Measurements from ENCODE around the gene BCR. TPM values are rescaled to one million over a fixed set of nuclear protein-coding genes. Genes with fewer than 3 reads are reported as not detected.

BCR gene
- polyA plus RNA-seq, 4 donors = 31.9 to 63.5 (median 50.2) TPM

- no peak for DNase-seq (ENCODE audit: low read depth in 4 of 4, low spot score in 3 of 4)
These were observed 30.5 kb upstream of the BCR start for GRCh38 chr22:23149743-23150238.

GRCh38 chr22:23150762-23151161 lies 29.5 kb upstream of the BCR start:
- no peak for DNase-seq (ENCODE audit: low read depth in 4 of 4, low spot score in 3 of 4)

GRCh38 chr22:23151827-23152226 lies 28.5 kb upstream of the BCR start:
- no peak for DNase-seq (ENCODE audit: low read depth in 4 of 4, low spot score in 3 of 4)

- DNase-seq (ENCODE audit: low read depth in 4 of 4, low spot score in 3 of 4) = no peak
These were observed 27.8 kb upstream of the BCR start for GRCh38 chr22:23152238-23153114.

GRCh38 chr22:23153994-23154393 lies 26.3 kb upstream of the BCR start:
- no peak for DNase-seq (ENCODE audit: low read depth in 4 of 4, low spot score in 3 of 4)

GRCh38 chr22:23154461-23154860 lies 25.8 kb upstream of the BCR start:
- no peak for DNase-seq (ENCODE audit: low read depth in 4 of 4, low spot score in 3 of 4)

GRCh38 chr22:23155143-23155542 lies 25.2 kb upstream of the BCR start:
- no peak for DNase-seq (ENCODE audit: low read depth in 4 of 4, low spot score in 3 of 4)

- DNase-seq (ENCODE audit: low read depth in 4 of 4, low spot score in 3 of 4) = no peak
These were observed 24.5 kb upstream of the BCR start for GRCh38 chr22:23155831-23156230.

GRCh38 chr22:23156286-23156685 lies 24.0 kb upstream of the BCR start:
- DNase-seq (ENCODE audit: low read depth in 4 of 4, low spot score in 3 of 4) = no peak

- DNase-seq (ENCODE audit: low read depth in 4 of 4, low spot score in 3 of 4) = no peak
These were observed 22.5 kb upstream of the BCR start for GRCh38 chr22:23157560-23158515.

- DNase-seq (ENCODE audit: low read depth in 4 of 4, low spot score in 3 of 4) = no peak
These were observed 21.6 kb upstream of the BCR start for GRCh38 chr22:23158516-23159290.

GRCh38 chr22:23159291-23159630 lies 21.0 kb upstream of the BCR start:
- DNase-seq (ENCODE audit: low read depth in 4 of 4, low spot score in 3 of 4) = no peak

- DNase-seq (ENCODE audit: low read depth in 4 of 4, low spot score in 3 of 4) = no peak
These were observed 19.3 kb upstream of the BCR start for GRCh38 chr22:23161029-23161428.

GRCh38 chr22:23161574-23161973 lies 18.7 kb upstream of the BCR start:
- no peak for DNase-seq (ENCODE audit: low read depth in 4 of 4, low spot score in 3 of 4)

- no peak for DNase-seq (ENCODE audit: low read depth in 4 of 4, low spot score in 3 of 4)
These were observed 16.6 kb upstream of the BCR start for GRCh38 chr22:23163665-23164064.

GRCh38 chr22:23164091-23164490 lies 16.2 kb upstream of the BCR start:
- DNase-seq (ENCODE audit: low read depth in 4 of 4, low spot score in 3 of 4) = no peak

- no peak for DNase-seq (ENCODE audit: low read depth in 4 of 4, low spot score in 3 of 4)
These were observed 14.1 kb upstream of the BCR start for GRCh38 chr22:23166042-23166831.

- no peak for DNase-seq (ENCODE audit: low read depth in 4 of 4, low spot score in 3 of 4)
These were observed 13.3 kb upstream of the BCR start for GRCh38 chr22:23166841-23167616.

- no peak for DNase-seq (ENCODE audit: low read depth in 4 of 4, low spot score in 3 of 4)
These were observed 11.8 kb upstream of the BCR start for GRCh38 chr22:23168391-23169042.

Measured in left renal pelvis (tissue), 4 donors.